Neural progenitor cell (in vitro differentiated cells): ENCODE data around the gene STEEP1. TPM values are rescaled to one million over a fixed set of nuclear protein-coding genes. Genes with fewer than 3 reads are reported as not detected.
A peak's percentile ranks its signal among the peaks of the same experiment; 100 is the strongest.

Experiments
- DNase-seq: peaks from one replicate; pipeline ENCODE4 v3.0.0-alpha.2; 2016; ENCODE audit warnings: low spot score
- H2AFZ ChIP-seq: fragments of 200-600 bp; sonication (generic); replicated peaks from 2 replicates; pipeline ENCODE4 v1.6.1; 2016; ENCODE audit warnings: antibody characterized with exemption
- H3F3A ChIP-seq: fragments of 200-600 bp; sonication (generic); 2 replicates; pipeline ENCODE4 v1.6.1; 2016; ENCODE audit warnings: antibody characterized with exemption, low read depth
- H3K27ac ChIP-seq: fragments of 200-600 bp; sonication (generic); 2 replicates; pipeline ENCODE4 v1.5.1; 2016; ENCODE audit warnings: mild to moderate bottlenecking
- H3K27me3 ChIP-seq: fragments of 200-600 bp; sonication (generic); 2 replicates; pipeline ENCODE4 v1.6.1; 2016; ENCODE audit warnings: mild to moderate bottlenecking, moderate library complexity
- H3K36me3 ChIP-seq: fragments of 200-600 bp; sonication (generic); 2 replicates; pipeline ENCODE4 v1.5.1; 2016
- H3K4me1 ChIP-seq: fragments of 200-600 bp; sonication (generic); 2 replicates; pipeline ENCODE4 v1.6.1; 2016; ENCODE audit warnings: mixed run types
- H3K4me2 ChIP-seq: fragments of 200-600 bp; sonication (generic); 2 replicates; pipeline ENCODE4 v1.6.1; 2016
- H3K4me3 ChIP-seq: fragments of 200-600 bp; sonication (generic); 2 replicates; pipeline ENCODE4 v1.5.1; 2016
- H3K79me2 ChIP-seq: fragments of 200-600 bp; sonication (generic); 2 replicates; pipeline ENCODE4 v1.6.1; 2016; ENCODE audit warnings: low read depth
- H3K9ac ChIP-seq: fragments of 200-600 bp; sonication (generic); 2 replicates; pipeline ENCODE4 v1.6.1; 2016
- H3K9me3 ChIP-seq: fragments of 200-600 bp; sonication (generic); 2 replicates; pipeline ENCODE4 v1.5.1; 2016; ENCODE audit warnings: low read depth
- H4K20me1 ChIP-seq: fragments of 200-600 bp; sonication (generic); 2 replicates; pipeline ENCODE4 v1.6.1; 2016; ENCODE audit warnings: low read depth
- H3K27ac Mint-ChIP-seq: 3 replicates; pipeline ENCODE4 v1.8.0; 2021; ENCODE audit warnings: mixed read lengths
- H3K27me3 Mint-ChIP-seq: 2 replicates; pipeline ENCODE4 v1.8.0; 2022; ENCODE audit warnings: low read depth, mild to moderate bottlenecking, inconsistent platforms, moderate library complexity, mixed read lengths; ENCODE audit not compliant: insufficient read depth
- H3K36me3 Mint-ChIP-seq: 3 replicates; pipeline ENCODE4 v1.8.0; 2021; ENCODE audit warnings: mixed read lengths
- H3K4me1 Mint-ChIP-seq: 3 replicates; pipeline ENCODE4 v1.8.0; 2021; ENCODE audit warnings: mixed read lengths
- H3K4me3 Mint-ChIP-seq: 3 replicates; pipeline ENCODE4 v1.8.0; 2021; ENCODE audit warnings: mild to moderate bottlenecking, moderate library complexity, mixed read lengths
- H3K9me3 Mint-ChIP-seq: 3 replicates; pipeline ENCODE4 v1.8.0; 2020; ENCODE audit warnings: mixed read lengths
- EZH2 ChIP-seq: fragments of 200-600 bp; sonication (generic); IDR thresholded peaks from 2 replicates; pipeline ENCODE4 v1.6.1; 2017; ENCODE audit warnings: antibody characterized with exemption, mild to moderate bottlenecking, moderate library complexity
- EZH2phosphoT487 ChIP-seq: fragments of 200-600 bp; sonication (generic); IDR thresholded peaks from 2 replicates; pipeline ENCODE4 v1.6.1; 2017; ENCODE audit warnings: antibody characterized with exemption
- total RNA-seq: library from RNA; depleted of rRNA; stranded (reverse); fragments of >200 nt; gene quantifications from 2 replicates; pipeline ENCODE4 v1.2.3, GENCODE V29; 2015; ENCODE audit warnings: low replicate concordance
- TF ChIP-seq, protein P1 (sequence below): fragments of 200-600 bp; sonication (generic); IDR thresholded peaks from 2 replicates; pipeline ENCODE4 v1.5.1; 2017; ENCODE audit warnings: antibody characterized with exemption, mild to moderate bottlenecking

STEEP1 gene
- total RNA-seq, 1 donor from 2014 or later, result 53.5 TPM

DNA sequence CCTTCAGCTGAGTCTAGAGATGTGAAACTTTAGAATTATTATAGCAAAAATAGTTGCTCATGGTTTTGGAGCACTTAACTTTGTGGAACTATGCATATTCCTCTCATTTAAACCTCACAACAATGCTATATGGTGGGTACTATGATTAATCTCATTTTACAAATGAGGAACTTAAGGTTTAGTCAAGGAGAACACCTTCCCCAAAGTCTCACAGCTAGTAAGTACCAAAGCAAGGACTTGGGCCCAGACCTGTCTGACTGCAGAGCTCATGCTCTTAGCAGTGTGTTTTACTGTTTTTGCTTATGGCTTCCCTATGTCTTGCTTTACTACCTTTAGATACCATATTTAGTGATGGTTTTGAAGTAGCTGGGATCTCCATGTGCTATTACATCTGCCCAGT is 14.2 kb upstream of the STEEP1 start:
- Mint-ChIP-seq H3K4me3 (no peak overlapping the region), H3K9me3 (no peaks in the 10 kb centered on the region), H3K36me3 (peaks cover 2% of the 10 kb centered on the region), H3K4me1 (no peaks in the 10 kb centered on the region), H3K27me3 (peaks cover 2% of the 10 kb centered on the region), H3K27ac (no peak overlapping the region)
- H3F3A ChIP-seq, result no peaks in the 10 kb centered on the region
- H3K4me2 ChIP-seq, result no peak overlapping the region
- no peak overlapping the region for H3K9ac ChIP-seq
- H3K79me2 ChIP-seq, result peaks cover 21% of the 10 kb centered on the region
- H3K36me3 ChIP-seq, result peaks cover 8% of the 10 kb centered on the region
- H4K20me1 ChIP-seq, result no peaks in the 10 kb centered on the region
- H3K9me3 ChIP-seq, result no peaks in the 10 kb centered on the region
- DNase-seq, result no peak
- no peak overlapping the region for H3K27ac ChIP-seq
- H3K4me1 ChIP-seq, result no peaks in the 10 kb centered on the region
- H3K27me3 ChIP-seq, result no peaks in the 10 kb centered on the region
- no peak overlapping the region for H3K4me3 ChIP-seq
- no peak for TF ChIP-seq EZH2phosphoT487
- no peak overlapping the region for H2AFZ ChIP-seq

DNA sequence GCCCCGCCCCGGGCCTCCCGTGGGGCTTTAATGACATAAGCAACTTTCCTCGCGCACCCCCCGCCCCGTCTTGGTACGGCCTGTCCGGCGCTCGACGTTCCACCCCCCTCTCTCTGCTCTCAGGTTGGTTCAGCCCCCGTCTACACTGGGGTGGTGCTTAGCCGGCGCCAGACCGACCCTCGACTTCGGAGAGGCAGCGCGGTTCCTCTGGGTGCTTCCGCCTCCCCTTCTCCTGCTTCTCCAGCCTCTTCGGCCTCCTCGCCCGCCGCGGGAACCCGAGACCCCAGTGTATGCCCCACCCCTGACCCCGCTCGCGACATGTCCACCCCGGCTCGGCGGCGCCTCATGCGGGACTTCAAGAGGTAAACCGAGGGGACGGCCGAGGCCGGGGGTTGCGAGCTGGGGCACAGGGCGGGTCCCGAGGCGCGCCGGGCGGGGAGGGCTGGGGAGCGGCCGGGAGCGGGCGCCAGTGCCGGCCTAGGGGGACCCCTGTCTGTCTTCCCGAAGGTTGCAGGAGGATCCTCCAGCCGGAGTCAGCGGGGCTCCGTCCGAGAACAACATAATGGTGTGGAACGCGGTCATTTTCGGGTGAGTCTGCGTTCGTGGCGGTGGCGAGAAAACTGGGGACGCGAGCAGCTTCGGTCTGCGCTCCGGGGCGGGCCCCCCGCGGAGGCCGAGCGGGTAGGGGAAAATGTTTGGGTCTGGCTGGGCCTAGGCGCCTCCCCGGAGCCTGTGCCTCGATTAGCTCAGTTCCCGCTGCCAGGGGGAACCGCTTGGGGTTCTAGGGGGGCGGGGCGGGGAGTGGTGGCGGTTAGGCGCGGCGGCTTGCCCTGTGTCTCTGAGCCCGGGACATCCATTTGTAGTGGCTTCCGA is 9.4 kb upstream of the STEEP1 start, which contains the start of gene UBE2A:
TSS of gene UBE2A (plus strand) at position 170 of the 873 bp plus-strand sequence. CDS start at position 319, 149 bp downstream.
- peak within 1 kb of the TSS; percentile 75 for H3K4me2 ChIP-seq
- no peaks in the 10 kb centered on the region for H3K27me3 ChIP-seq
- peak within 1 kb of the TSS; percentile 72 for H3K4me3 ChIP-seq
- peaks cover 10% of the 10 kb centered on the region for H3K9me3 Mint-ChIP-seq
- peak within 1 kb of the TSS; percentile 58 for H3K27ac ChIP-seq
- H3K79me2 ChIP-seq, result peaks cover 21% of the 10 kb centered on the region
- no peaks in the 10 kb centered on the region for H3K9me3 ChIP-seq
- H3K36me3 ChIP-seq, result peaks cover 8% of the 10 kb centered on the region
- H3K27me3 Mint-ChIP-seq, result peaks cover 7% of the 10 kb centered on the region
- H3F3A ChIP-seq, result no peaks in the 10 kb centered on the region
- H4K20me1 ChIP-seq, result no peaks in the 10 kb centered on the region
- H2AFZ ChIP-seq, result peak within 1 kb of the TSS; percentile 82
- peaks cover 2% of the 10 kb centered on the region for H3K36me3 Mint-ChIP-seq
- peak within 1 kb of the TSS; percentile 58 for H3K27ac Mint-ChIP-seq
- peak within 1 kb of the TSS; percentile 69 for H3K9ac ChIP-seq
- peak; percentile 94 for DNase-seq
- H3K4me1 ChIP-seq, result no peaks in the 10 kb centered on the region
- peak within 1 kb of the TSS; percentile 90 for H3K4me3 Mint-ChIP-seq
- peaks cover 5% of the 10 kb centered on the region for H3K4me1 Mint-ChIP-seq
- TF ChIP-seq EZH2phosphoT487, result no peak
- TF ChIP-seq, protein P1, sequence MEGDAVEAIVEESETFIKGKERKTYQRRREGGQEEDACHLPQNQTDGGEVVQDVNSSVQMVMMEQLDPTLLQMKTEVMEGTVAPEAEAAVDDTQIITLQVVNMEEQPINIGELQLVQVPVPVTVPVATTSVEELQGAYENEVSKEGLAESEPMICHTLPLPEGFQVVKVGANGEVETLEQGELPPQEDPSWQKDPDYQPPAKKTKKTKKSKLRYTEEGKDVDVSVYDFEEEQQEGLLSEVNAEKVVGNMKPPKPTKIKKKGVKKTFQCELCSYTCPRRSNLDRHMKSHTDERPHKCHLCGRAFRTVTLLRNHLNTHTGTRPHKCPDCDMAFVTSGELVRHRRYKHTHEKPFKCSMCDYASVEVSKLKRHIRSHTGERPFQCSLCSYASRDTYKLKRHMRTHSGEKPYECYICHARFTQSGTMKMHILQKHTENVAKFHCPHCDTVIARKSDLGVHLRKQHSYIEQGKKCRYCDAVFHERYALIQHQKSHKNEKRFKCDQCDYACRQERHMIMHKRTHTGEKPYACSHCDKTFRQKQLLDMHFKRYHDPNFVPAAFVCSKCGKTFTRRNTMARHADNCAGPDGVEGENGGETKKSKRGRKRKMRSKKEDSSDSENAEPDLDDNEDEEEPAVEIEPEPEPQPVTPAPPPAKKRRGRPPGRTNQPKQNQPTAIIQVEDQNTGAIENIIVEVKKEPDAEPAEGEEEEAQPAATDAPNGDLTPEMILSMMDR, result peak; percentile 35

- no peak for DNase-seq
- no peaks in the 10 kb centered on the region for H3K4me1 ChIP-seq
- no peaks in the 10 kb centered on the region for H3F3A ChIP-seq
- Mint-ChIP-seq H3K9me3 (peaks cover 12% of the 10 kb centered on the region), H3K27ac (peak overlapping the region; percentile 58), H3K4me1 (peaks cover 5% of the 10 kb centered on the region), H3K4me3 (peak overlapping the region; percentile 90), H3K27me3 (peaks cover 7% of the 10 kb centered on the region), H3K36me3 (peaks cover 2% of the 10 kb centered on the region)
- H3K4me3 ChIP-seq, result peak overlapping the region; percentile 72
- H3K36me3 ChIP-seq, result peaks cover 8% of the 10 kb centered on the region
- no peak for TF ChIP-seq EZH2phosphoT487
- TF ChIP-seq, protein P1, result no peak
- TF ChIP-seq EZH2, result no peak
- no peak overlapping the region for H3K9ac ChIP-seq
- no peaks in the 10 kb centered on the region for H3K9me3 ChIP-seq
- H2AFZ ChIP-seq, result peak overlapping the region; percentile 82
- no peaks in the 10 kb centered on the region for H3K27me3 ChIP-seq
- peaks cover 21% of the 10 kb centered on the region for H3K79me2 ChIP-seq
- H3K27ac ChIP-seq, result no peak overlapping the region
- peak overlapping the region; percentile 75 for H3K4me2 ChIP-seq
- no peaks in the 10 kb centered on the region for H4K20me1 ChIP-seq
These were observed 8.7 kb upstream of the STEEP1 start for GRCh38 chrX:119573840-119574393.
